GM12878 (cell line): ENCODE data around the gene FLVCR2. TPM values are rescaled to one million over a fixed set of nuclear protein-coding genes. Genes with fewer than 3 reads are reported as not detected.

ENCODE experiments used
- ATAC-seq: fragments of 200-7000 bp; cut with Tn5 transposase; 3 replicates; pipeline ENCODE4 v1.9.1; 2020; ENCODE audit warnings: mild to moderate bottlenecking, moderate library complexity
- BruUV-seq: library from RNA; stranded (reverse); fragments of 400-500 nt; replicated peaks from 2 replicates; lab custom pipeline; 2021; lab: Mats Ljungman, UMichigan
- CTCF ChIA-PET: fragments of 300-600 bp; sonication (Branson Sonifier 250); formaldehyde crosslinking; extraction: SDS; loops from one replicate; lab custom pipeline; 2021; ENCODE audit warnings: inconsistent platforms; lab: Yijun Ruan, JAX
- POLR2A ChIA-PET: fragments of 350-600 bp; formaldehyde crosslinking; extraction: SDS; loops from one replicate; lab custom pipeline; 2021; ENCODE audit warnings: inconsistent platforms; lab: Charles Lee
- RAD21 ChIA-PET: fragments of 300-600 bp; sonication (Branson Sonifier 250); formaldehyde crosslinking; loops from one replicate; lab custom pipeline; 2023; ENCODE audit warnings: antibody characterized with exemption; ENCODE audit not compliant: unreplicated experiment; lab: Charles Lee
- SMC1A ChIA-PET: fragments of 300-600 bp; sonication (Branson Sonifier 250); formaldehyde crosslinking; loops from one replicate; lab custom pipeline; 2023; ENCODE audit not compliant: unreplicated experiment, uncharacterized antibody; lab: Charles Lee
- DNase-seq: peaks from one replicate; pipeline ENCODE4 v3.0.0-alpha.2; 2011; ENCODE audit warnings: low read depth, low spot score
- FAIRE-seq: peaks from 3 replicates; lab custom pipeline; 2011; peaks lifted over from hg19 to GRCh38; lab: Jason Lieb, UNC
- H2AFZ ChIP-seq: 2 replicates; pipeline ENCODE4 v1.6.0; 2011; ENCODE audit warnings: low read depth, low read length, control low read depth; ENCODE audit not compliant: control insufficient read depth
- H3K27ac ChIP-seq: 2 replicates; pipeline ENCODE4 v1.5.1; 2011; ENCODE audit warnings: control low read depth; ENCODE audit not compliant: control insufficient read depth, insufficient read depth
- H3K27me3 ChIP-seq, 2 experiments: replicated peaks in 1 of 2; 2 replicates each; pipeline versions ENCODE4 v1.6.0 to v1.6.1; 2011; ENCODE audit warnings: low read length in 1 of 2; ENCODE audit not compliant: control insufficient read depth in 2 of 2, insufficient read depth in 2 of 2
- H3K36me3 ChIP-seq, 2 experiments: 2 replicates each; pipeline ENCODE4 v1.5.1; 2011; ENCODE audit warnings: low read length in 1 of 2; ENCODE audit not compliant: control insufficient read depth in 2 of 2, insufficient read depth in 2 of 2
- H3K4me1 ChIP-seq: 2 replicates; pipeline ENCODE4 v1.6.1; 2011; ENCODE audit warnings: mild to moderate bottlenecking, low read length, moderate library complexity, mixed read lengths; ENCODE audit not compliant: control insufficient read depth, insufficient read depth
- H3K4me2 ChIP-seq: 2 replicates; pipeline ENCODE4 v1.6.0; 2011; ENCODE audit warnings: control low read depth; ENCODE audit not compliant: control insufficient read depth, insufficient read depth
- H3K4me3 ChIP-seq: fragments of 200-600 bp; sonication (generic); 2 replicates; pipeline ENCODE4 v1.5.1; 2016
- H3K79me2 ChIP-seq: 2 replicates; pipeline ENCODE4 v1.6.0; 2011; ENCODE audit warnings: low read length; ENCODE audit not compliant: control insufficient read depth, insufficient read depth
- H3K9ac ChIP-seq: 2 replicates; pipeline ENCODE4 v1.8.0; 2011; ENCODE audit warnings: low read length, control low read depth, mixed read lengths; ENCODE audit not compliant: control insufficient read depth, insufficient read depth
- H3K9me3 ChIP-seq: replicated peaks from 3 replicates; pipeline ENCODE4 v1.5.1; 2011; ENCODE audit warnings: mild to moderate bottlenecking, low read length; ENCODE audit not compliant: control insufficient read depth, insufficient read depth
- H4K20me1 ChIP-seq: 2 replicates; pipeline ENCODE4 v1.6.0; 2011; ENCODE audit not compliant: control insufficient read depth, insufficient read depth
- BCLAF1 ChIP-seq: fragments of 450-650 bp; IDR thresholded peaks from 2 replicates; pipeline ENCODE4 v1.6.1; 2017; ENCODE audit warnings: antibody characterized with exemption, mild to moderate bottlenecking, moderate library complexity
- EED ChIP-seq: sonication (generic); IDR thresholded peaks from 2 replicates; pipeline ENCODE4 v1.6.1; 2016; ENCODE audit warnings: antibody characterized with exemption, low read depth
- ESRRA ChIP-seq: IDR thresholded peaks from 2 replicates; pipeline ENCODE4 v1.6.1; 2012; ENCODE audit warnings: mild to moderate bottlenecking, low read length, improper control_type of control experiment
- IKZF2 ChIP-seq, 2 experiments: fragments of 450-650 bp; IDR thresholded peaks; 2 replicates each; pipeline ENCODE4 v1.6.1; 2017; ENCODE audit warnings: mild to moderate bottlenecking in 2 of 2, moderate library complexity in 2 of 2
- KDM1A ChIP-seq: fragments of 200-600 bp; sonication (generic); IDR thresholded peaks from 2 replicates; pipeline ENCODE4 v1.6.1; 2016; ENCODE audit warnings: borderline replicate concordance
- KLF5 ChIP-seq: fragments of 450-650 bp; IDR thresholded peaks from 2 replicates; pipeline ENCODE4 v1.6.1; 2014; ENCODE audit warnings: mild to moderate bottlenecking; ENCODE audit not compliant: partially characterized antibody
- MYB ChIP-seq: fragments of 150-350 bp; IDR thresholded peaks from 2 replicates; pipeline ENCODE4 v1.6.1; 2014; ENCODE audit warnings: mild to moderate bottlenecking, low read depth, low read length, borderline replicate concordance
- POLR2A ChIP-seq: IDR thresholded peaks from 2 replicates; pipeline ENCODE4 v1.6.1; 2011; ENCODE audit warnings: low read depth, mild to moderate bottlenecking, low read length
- SMAD1 ChIP-seq: fragments of 450-650 bp; IDR thresholded peaks from 2 replicates; pipeline ENCODE4 v1.6.1; 2018; ENCODE audit warnings: mild to moderate bottlenecking, low read depth; ENCODE audit not compliant: partially characterized antibody
- SMAD5 ChIP-seq: IDR thresholded peaks from 2 replicates; pipeline ENCODE4 v1.6.1; 2016; ENCODE audit warnings: antibody characterized with exemption, low read depth
- TAF1 ChIP-seq: IDR thresholded peaks from 2 replicates; pipeline ENCODE4 v1.6.1; 2011; ENCODE audit warnings: mild to moderate bottlenecking, low read depth, low read length, borderline replicate concordance
- TARDBP ChIP-seq: IDR thresholded peaks from 2 replicates; pipeline ENCODE4 v1.6.1; 2016; ENCODE audit warnings: borderline replicate concordance
- TBL1XR1 ChIP-seq: IDR thresholded peaks from 2 replicates; pipeline ENCODE4 v1.6.1; 2012; ENCODE audit warnings: low read depth, low read length, improper control_type of control experiment
- TCF3 ChIP-seq: IDR thresholded peaks from 2 replicates; pipeline ENCODE4 v1.6.1; 2012; ENCODE audit warnings: low read depth, mild to moderate bottlenecking, low read length, borderline replicate concordance; ENCODE audit not compliant: insufficient read depth
- TCF7 ChIP-seq: IDR thresholded peaks from 2 replicates; pipeline ENCODE4 v1.6.1; 2014; ENCODE audit warnings: antibody characterized with exemption, borderline replicate concordance
- YBX1 ChIP-seq: fragments of 450-650 bp; IDR thresholded peaks from 2 replicates; pipeline ENCODE4 v1.6.1; 2016; ENCODE audit warnings: antibody characterized with exemption
- YY1 ChIP-seq: IDR thresholded peaks from 2 replicates; pipeline ENCODE4 v1.6.1; 2011; ENCODE audit warnings: low read depth, mild to moderate bottlenecking, low read length
- ZNF622 ChIP-seq: fragments of 450-650 bp; IDR thresholded peaks from 2 replicates; pipeline ENCODE4 v1.6.1; 2017; ENCODE audit warnings: mild to moderate bottlenecking, inconsistent platforms
- WGBS: methylation state at CpG from one replicate; pipeline ENCODE4 v1.1.6; 2016; ENCODE audit warnings: low lambda C conversion rate; ENCODE audit not compliant: insufficient replicate concordance, insufficient coverage; ENCODE audit errors: missing lambda C conversion rate; 5-methylcytosine and 5-hydroxymethylcytosine counted together
- in situ Hi-C: fragments of 300-500 bp; cut with MboI; formaldehyde crosslinking; loops from 9 replicates; pipeline ENCODE4 v1.14.3; 2018; ENCODE audit warnings: mixed read lengths
- intact Hi-C: fragments of 100-400 bp; cut with micrococcal nuclease; formaldehyde crosslinking; loops from one replicate; pipeline ENCODE4 v1.14.2; 2022; ENCODE audit not compliant: unreplicated experiment
- polyA plus RNA-seq, 11 experiments: library from polyadenylated mRNA; depleted of rRNA in 4 of 11; unstranded in 6 of 11; stranded (reverse) in 5 of 11; fragments of >200 nt; fragmentation: Nextera tagmentation in 4 of 11; fragmentation: Illumina TruSeq in 1 of 11; extraction: Ambion mirVana in 4 of 11; extraction: Trizol in 1 of 11; gene quantifications; 1 replicate in 1 of 11; 2 replicates in 10 of 11; pipeline versions ENCODE4 v1.2.1 to v1.2.3, GENCODE V29; 2011 to 2016; ENCODE audit warnings: inconsistent platforms in 2 of 11, missing spikeins in 2 of 11, low read depth in 1 of 11
- total RNA-seq, 4 experiments: library from RNA; depleted of rRNA in 3 of 4; stranded (reverse); fragments of >200 nt in 3 of 4; fragmentation: Illumina TruSeq in 1 of 4; extraction: Trizol in 1 of 4; gene quantifications; 2 replicates each; pipeline versions ENCODE4 v1.2.1 to v1.2.3, GENCODE V29; 2013 to 2021
- TF ChIP-seq, protein P1 (sequence below): fragments of 450-650 bp; IDR thresholded peaks from 2 replicates; pipeline ENCODE4 v1.6.1; 2016; ENCODE audit warnings: mild to moderate bottlenecking, moderate library complexity, borderline replicate concordance

Gene FLVCR2
- total and polyA plus RNA-seq, 10 of the 15 experiments (the other 5 are each of a cell fraction or from before 2014, with no cell fraction given) = 0.24 to 3.7 (median 1.6) TPM

- Histone ChIP-seq H3K9ac (no peak overlapping the region), H3K4me1 (peaks cover 32% of the 10 kb centered on the region), H3K27ac (peak overlapping the region; percentile 53; the same call in 1 of the 2 replicates), H2AFZ (no peak overlapping the region), H3K36me3 (peaks cover 11 to 16% of the 10 kb centered on the region in 2 experiments; a peak in 3 of 4 replicates), H3K9me3 (no peaks in the 10 kb centered on the region), H3K27me3 (no peaks in the 10 kb centered on the region), H3K4me3 (no peak overlapping the region), H3K4me2 (no peak overlapping the region; the same call in 1 of the 2 replicates), H3K79me2 (peaks cover 28% of the 10 kb centered on the region), H4K20me1 (no peaks in the 10 kb centered on the region; the same call in 1 of the 2 replicates)
- DNase-seq = no peak
- CTCF ChIA-PET = interaction anchor here (0.9 to 25.9 kb wide), 5 partner anchors 14 to 94 kb away, joined by 3 to 481 read pairs (median 5); partner anchors contain the start of gene BATF
- in situ Hi-C loops (loop anchor here (25.0 kb wide), 1 partner anchor 1785 kb away; a partner anchor contains a TSS), intact Hi-C loops (loop anchor here (10.0 kb wide), 1 partner anchor 53 kb away; no protein-coding TSS in a partner anchor)
- no TSS peak for BruUV-seq
- WGBS = 63% methylated on average over 11 of the region's 11 CpGs
- RAD21 ChIA-PET = interaction anchor here (1.9 to 3.2 kb wide), 4 partner anchors 8 to 49 kb away, joined by 5 to 38 read pairs (median 19); partner anchors contain the start of gene BATF
- POLR2A ChIA-PET = interaction anchor here (1.5 to 1.9 kb wide), 3 partner anchors 23 to 56 kb away, joined by 5 read pairs; no protein-coding TSS in a partner anchor
- no peak for ATAC-seq
- no peak for FAIRE-seq
- SMC1A ChIA-PET = interaction anchor here (3.2 to 13.7 kb wide), 3 partner anchors 7 to 24 kb away, joined by 33 to 257 read pairs (median 98); partner anchors contain the start of gene BATF
- TF ChIP-seq TBL1XR1 = no peak
- TF ChIP-seq ZNF622 = no peak
- no peak for TF ChIP-seq EED
- no peak for TF ChIP-seq KDM1A
- TF ChIP-seq SMAD5 = no peak
- no peak for TF ChIP-seq TCF7
- no peak for TF ChIP-seq KLF5
- TF ChIP-seq TCF3 = no peak
- TF ChIP-seq BCLAF1 = no peak
- TF ChIP-seq YY1 = no peak
- TF ChIP-seq, protein P1, sequence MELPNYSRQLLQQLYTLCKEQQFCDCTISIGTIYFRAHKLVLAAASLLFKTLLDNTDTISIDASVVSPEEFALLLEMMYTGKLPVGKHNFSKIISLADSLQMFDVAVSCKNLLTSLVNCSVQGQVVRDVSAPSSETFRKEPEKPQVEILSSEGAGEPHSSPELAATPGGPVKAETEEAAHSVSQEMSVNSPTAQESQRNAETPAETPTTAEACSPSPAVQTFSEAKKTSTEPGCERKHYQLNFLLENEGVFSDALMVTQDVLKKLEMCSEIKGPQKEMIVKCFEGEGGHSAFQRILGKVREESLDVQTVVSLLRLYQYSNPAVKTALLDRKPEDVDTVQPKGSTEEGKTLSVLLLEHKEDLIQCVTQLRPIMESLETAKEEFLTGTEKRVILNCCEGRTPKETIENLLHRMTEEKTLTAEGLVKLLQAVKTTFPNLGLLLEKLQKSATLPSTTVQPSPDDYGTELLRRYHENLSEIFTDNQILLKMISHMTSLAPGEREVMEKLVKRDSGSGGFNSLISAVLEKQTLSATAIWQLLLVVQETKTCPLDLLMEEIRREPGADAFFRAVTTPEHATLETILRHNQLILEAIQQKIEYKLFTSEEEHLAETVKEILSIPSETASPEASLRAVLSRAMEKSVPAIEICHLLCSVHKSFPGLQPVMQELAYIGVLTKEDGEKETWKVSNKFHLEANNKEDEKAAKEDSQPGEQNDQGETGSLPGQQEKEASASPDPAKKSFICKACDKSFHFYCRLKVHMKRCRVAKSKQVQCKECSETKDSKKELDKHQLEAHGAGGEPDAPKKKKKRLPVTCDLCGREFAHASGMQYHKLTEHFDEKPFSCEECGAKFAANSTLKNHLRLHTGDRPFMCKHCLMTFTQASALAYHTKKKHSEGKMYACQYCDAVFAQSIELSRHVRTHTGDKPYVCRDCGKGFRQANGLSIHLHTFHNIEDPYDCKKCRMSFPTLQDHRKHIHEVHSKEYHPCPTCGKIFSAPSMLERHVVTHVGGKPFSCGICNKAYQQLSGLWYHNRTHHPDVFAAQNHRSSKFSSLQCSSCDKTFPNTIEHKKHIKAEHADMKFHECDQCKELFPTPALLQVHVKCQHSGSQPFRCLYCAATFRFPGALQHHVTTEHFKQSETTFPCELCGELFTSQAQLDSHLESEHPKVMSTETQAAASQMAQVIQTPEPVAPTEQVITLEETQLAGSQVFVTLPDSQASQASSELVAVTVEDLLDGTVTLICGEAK = no peak
- no peak for TF ChIP-seq SMAD1
- TF ChIP-seq IKZF2 (IDR thresholded peaks at IDR 0.05) = no peak
- no peak for TF ChIP-seq ESRRA
- no peak for TF ChIP-seq TAF1
- no peak for TF ChIP-seq TARDBP
- TF ChIP-seq MYB = no peak
- no peak for TF ChIP-seq POLR2A
- TF ChIP-seq YBX1 = no peak
Measured at GRCh38 chr14:75547552-75548250, 30.7 kb upstream of the FLVCR2 start.
